ENCODE results near the gene TXLNA.

TXLNA gene

DNA sequence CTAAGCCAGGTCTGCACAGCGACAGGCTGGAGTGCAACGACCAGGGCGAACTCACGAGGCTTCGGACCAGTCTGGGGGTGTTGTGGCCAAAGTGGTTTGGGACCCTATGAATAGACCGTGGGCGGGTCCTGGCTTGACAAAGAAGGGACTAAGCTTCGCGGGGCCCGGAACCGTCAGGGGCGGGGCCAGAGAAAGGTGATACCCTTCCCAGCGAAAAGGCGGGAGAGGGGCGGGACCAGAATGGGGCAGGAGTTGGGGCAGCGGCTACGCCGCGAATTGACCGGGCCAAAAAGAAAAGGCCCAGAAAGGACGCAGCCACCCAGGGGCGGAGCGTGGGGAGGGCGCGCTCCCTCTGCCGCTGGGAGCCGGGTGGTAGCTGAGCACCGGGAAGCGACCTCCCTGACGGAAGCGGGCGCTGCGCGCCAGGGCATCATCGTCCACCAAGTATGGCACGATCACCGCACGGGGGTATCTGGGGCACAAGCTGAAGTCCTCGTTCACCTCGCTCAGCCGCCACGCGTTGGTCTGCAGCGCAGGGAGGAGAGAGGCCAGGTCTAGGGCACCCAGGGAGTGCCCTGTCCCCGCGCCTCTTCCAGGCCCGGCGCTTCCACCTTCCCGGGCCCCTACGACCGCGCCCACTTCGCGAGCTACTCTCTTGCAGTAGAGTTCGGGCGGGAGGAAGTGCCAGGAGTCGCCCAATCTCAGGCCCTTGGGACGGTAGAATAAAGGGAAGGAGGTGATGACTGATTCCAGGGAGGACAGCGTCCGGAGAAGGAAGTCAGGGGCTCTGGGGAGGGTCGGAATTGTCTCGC, 60.9 kb downstream of the TXLNA start:
- in situ Hi-C loops (cut with MboI; ENCODE audit: low pct_unique_long_range_greater_than_20kb, low sequenced_read_pairs) = no loop called here
- DNase-seq = no peak

DNA sequence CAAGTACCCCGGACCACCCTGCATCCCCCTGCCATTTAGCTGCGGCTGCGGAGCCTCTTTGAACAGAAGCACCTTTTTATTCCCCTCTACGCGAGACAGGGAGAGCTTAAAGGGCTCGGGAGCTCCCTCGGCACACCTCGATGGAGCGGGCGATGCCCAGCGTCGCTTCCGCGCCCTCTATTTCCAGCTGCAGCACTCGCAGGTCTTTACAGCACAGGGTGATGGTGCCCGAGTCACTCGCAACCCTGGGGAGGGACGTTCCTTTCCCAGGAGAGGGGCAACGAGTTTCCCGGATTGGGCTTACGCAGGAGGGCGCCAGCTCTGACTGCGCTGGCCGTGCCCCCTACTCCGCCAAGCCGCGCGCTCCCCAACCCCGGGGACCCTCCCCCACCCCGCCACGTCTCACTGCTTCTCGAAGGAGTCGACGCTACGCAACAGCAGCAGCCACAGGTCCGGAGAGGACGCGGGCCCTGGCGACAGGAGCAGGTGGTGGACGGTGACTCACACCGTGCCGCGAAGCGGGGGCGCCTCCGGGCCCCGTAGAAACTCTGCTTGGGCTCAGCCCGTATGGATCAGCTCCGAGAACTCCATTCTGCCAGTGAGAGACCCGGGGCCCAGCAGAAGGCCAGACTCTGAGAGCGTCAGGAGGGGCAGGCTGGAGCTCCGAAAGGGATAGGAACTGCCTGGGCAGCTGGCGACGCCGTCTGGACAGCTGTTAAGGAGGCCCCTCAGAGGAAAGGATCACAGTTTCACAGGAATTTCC, 61.7 kb downstream of the TXLNA start:
- no peak for DNase-seq
- in situ Hi-C loops (cut with MboI; ENCODE audit: low pct_unique_long_range_greater_than_20kb, low sequenced_read_pairs) = no loop called here

DNA sequence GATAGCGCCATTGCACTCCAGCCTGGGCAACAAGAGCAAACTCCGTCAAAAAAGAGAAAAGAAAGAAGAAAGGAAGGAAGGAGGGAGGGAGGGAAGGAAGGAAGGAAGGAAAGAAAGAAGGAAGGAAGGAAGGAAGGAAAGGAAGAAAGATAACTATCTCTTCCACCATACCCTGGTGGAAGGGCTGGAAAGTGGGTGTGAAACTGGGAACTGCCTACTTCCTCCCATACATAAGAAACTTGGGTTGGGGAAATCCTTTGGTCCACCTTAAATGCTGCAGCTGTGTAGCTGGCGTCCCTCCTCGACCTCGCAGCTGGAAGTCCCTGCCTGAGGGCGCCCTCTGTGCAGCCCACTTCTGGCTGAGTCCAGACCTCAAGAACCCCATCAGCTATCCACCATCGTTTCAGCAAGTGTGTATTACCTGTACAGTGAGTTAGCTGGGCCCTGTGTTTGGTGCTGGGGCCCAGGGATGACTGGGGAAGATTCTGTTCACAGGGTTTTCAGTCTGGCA, 62.9 kb downstream of the TXLNA start:
- in situ Hi-C loops (cut with MboI; ENCODE audit: low pct_unique_long_range_greater_than_20kb, low sequenced_read_pairs) = no loop called here

DNA sequence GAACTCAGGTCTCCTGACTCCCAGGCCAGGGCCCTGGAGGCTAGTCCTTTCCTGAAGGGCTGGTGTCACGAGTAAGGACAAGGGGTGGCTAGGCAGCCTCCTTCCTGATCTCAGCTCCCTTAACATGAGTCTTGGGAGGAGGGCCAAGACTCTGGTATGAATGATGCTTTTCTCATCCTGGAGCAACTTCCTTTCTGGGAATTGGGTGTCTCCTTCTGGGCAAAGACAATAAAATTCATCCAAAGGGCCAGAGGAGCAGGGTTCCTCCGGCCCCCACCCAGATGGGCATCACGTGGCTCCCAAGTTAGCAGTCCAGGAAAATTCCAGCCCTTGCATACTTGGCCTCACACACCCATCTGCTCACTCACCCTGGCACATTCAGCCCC, 67.4 kb downstream of the TXLNA start, which contains the start of gene FAM167B:
Gene FAM167B, plus strand, starts transcription at position 335 of the 386 bp plus-strand sequence. CDS start 200 bp downstream, outside the sequence.
- no peak for DNase-seq
- in situ Hi-C loops (cut with MboI; ENCODE audit: low pct_unique_long_range_greater_than_20kb, low sequenced_read_pairs) = no loop called here

More for the DNA sequence above, 62.9 kb downstream of the TXLNA start:
- DNase-seq = no peak

DNA sequence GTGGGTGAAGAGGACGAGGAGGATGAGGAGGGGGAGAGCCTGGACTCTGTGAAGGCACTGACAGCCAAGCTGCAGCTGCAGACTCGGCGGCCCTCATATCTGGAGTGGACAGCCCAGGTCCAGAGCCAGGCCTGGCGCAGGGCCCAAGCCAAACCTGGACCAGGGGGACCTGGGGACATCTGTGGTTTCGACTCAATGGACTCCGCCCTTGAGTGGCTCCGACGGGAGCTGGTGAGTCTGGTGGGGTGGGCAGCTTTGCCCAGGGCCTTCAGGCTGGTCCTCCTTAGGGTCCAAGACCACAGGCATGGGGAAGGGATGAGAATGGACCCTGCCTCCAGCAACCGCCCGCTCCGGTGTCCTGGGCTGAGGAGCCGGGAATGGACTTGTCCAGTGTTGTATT, 68.0 kb downstream of the TXLNA start:
- in situ Hi-C loops (cut with MboI; ENCODE audit: low pct_unique_long_range_greater_than_20kb, low sequenced_read_pairs) = no loop called here
- DNase-seq = no peak

Measured in KBM-7 (cell line).